ENCODE results near the gene SULT4A1.

DNA sequence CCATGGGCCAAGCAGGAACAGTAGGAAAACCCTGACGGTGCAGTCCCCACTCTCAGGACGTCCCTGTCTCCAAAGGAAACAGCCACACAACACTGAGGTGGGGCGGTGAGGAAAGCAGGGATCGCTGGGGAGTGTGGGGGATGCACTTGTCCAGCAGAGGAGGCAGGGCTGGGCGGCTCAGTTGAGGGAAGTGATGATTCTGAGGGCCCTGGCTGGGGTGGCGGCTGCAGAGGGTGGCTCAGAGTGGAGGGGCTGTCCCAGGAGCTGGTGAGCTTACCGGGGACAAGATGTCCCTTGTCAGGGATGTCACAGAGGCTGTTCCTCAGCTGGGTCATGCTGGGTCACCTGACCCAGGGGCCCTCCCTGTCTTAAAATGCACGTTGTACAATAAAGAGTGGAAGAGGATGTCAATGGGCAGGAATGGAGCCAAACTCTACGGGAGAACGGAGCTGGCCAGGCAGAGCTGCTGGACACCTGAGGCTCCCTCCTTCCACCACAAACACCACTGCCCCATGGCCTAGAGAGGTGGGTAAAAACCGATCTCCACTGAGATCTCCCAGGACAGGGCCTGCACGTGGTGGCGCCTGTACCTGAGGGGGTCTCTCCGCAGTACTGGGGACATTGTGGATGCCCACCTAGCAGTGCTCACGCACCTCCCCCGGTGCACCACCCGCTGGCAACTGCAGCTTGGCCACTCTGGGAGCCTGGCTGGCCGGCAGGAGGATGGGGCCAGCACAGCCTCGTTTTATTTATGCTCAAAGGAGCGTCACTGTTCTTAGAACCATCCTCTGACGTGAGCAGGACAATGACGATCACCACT is 40.5 kb downstream of the SULT4A1 start:
- TF ChIP-seq, protein P1, sequence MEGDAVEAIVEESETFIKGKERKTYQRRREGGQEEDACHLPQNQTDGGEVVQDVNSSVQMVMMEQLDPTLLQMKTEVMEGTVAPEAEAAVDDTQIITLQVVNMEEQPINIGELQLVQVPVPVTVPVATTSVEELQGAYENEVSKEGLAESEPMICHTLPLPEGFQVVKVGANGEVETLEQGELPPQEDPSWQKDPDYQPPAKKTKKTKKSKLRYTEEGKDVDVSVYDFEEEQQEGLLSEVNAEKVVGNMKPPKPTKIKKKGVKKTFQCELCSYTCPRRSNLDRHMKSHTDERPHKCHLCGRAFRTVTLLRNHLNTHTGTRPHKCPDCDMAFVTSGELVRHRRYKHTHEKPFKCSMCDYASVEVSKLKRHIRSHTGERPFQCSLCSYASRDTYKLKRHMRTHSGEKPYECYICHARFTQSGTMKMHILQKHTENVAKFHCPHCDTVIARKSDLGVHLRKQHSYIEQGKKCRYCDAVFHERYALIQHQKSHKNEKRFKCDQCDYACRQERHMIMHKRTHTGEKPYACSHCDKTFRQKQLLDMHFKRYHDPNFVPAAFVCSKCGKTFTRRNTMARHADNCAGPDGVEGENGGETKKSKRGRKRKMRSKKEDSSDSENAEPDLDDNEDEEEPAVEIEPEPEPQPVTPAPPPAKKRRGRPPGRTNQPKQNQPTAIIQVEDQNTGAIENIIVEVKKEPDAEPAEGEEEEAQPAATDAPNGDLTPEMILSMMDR (conservative IDR thresholded peaks at IDR 0.05; ENCODE audit: low read length): no peak
- no peak for TF ChIP-seq EZH2phosphoT487 (IDR thresholded peaks at IDR 0.05; ENCODE audit: borderline replicate concordance, low read depth, low read length)
